Adrenal gland (tissue), 5 donors: ENCODE data around the gene RASL10A.

Experiments used
- POLR2A ChIP-seq, 2 donors: fragments of 450-650 bp; IDR thresholded peaks; one replicate each; pipeline ENCODE4 v1.6.1; 2017; ENCODE audit warnings: antibody characterized with exemption in 2 of 2, mild to moderate bottlenecking in 2 of 2, moderate library complexity in 1 of 2
- TF ChIP-seq, protein P1 (sequence below), 6 experiments: fragments of 450-650 bp in 4 of 6; fragments of 200-600 bp in 2 of 6; sonication (generic) in 1 of 6; IDR thresholded peaks; 1 replicate in 5 of 6; 2 replicates in 1 of 6; pipeline versions ENCODE4 v1.5.1 to v1.8.0; 2016 to 2021; ENCODE audit warnings: antibody characterized with exemption in 6 of 6, mild to moderate bottlenecking in 2 of 6, moderate library complexity in 1 of 6
- donor health status: DM: no; HTN: no; CAD: no.

DNA sequence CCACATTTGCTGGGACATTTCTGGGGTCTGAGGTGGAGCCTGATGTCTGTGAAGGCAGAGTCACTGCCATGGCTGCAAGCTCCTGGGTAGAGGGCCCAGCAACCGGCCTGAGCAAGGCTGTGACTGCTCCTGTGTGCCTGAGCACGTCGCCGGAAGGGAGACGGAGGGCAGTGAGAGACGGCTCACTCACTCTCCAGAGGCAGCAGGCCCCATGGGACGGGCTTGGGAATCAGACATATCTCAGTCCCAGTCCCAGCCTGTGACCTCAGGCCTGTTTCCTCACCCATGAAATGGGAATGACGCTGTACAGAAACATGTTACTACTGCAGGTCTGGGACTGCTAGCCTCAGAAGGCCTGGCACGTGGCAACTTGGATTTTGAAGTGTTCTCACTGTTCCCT is 36.4 kb upstream of the RASL10A start:
- TF ChIP-seq, protein P1, sequence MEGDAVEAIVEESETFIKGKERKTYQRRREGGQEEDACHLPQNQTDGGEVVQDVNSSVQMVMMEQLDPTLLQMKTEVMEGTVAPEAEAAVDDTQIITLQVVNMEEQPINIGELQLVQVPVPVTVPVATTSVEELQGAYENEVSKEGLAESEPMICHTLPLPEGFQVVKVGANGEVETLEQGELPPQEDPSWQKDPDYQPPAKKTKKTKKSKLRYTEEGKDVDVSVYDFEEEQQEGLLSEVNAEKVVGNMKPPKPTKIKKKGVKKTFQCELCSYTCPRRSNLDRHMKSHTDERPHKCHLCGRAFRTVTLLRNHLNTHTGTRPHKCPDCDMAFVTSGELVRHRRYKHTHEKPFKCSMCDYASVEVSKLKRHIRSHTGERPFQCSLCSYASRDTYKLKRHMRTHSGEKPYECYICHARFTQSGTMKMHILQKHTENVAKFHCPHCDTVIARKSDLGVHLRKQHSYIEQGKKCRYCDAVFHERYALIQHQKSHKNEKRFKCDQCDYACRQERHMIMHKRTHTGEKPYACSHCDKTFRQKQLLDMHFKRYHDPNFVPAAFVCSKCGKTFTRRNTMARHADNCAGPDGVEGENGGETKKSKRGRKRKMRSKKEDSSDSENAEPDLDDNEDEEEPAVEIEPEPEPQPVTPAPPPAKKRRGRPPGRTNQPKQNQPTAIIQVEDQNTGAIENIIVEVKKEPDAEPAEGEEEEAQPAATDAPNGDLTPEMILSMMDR (IDR thresholded peaks at IDR 0.05): no peak
- no peak for TF ChIP-seq POLR2A (IDR thresholded peaks at IDR 0.05)
